OCI-LY7 (cell line): Measurements from ENCODE around the gene VSIG2. TPM values are rescaled to one million over a fixed set of nuclear protein-coding genes. Genes with fewer than 3 reads are reported as not detected.

Experiments used
- BruUV-seq: library from RNA; stranded (reverse); fragments of 400-500 nt; replicated peaks from 2 replicates; lab custom pipeline; 2021; lab: Mats Ljungman, UMichigan
- CTCF ChIA-PET: fragments of 300-600 bp; sonication (Branson Sonifier 250); formaldehyde crosslinking; loops from one replicate; lab custom pipeline; 2022; ENCODE audit warnings: antibody characterized with exemption; ENCODE audit not compliant: unreplicated experiment; lab: Charles Lee
- POLR2A ChIA-PET: fragments of 300-600 bp; sonication (Branson Sonifier 250); formaldehyde crosslinking; loops from one replicate; lab custom pipeline; 2022; ENCODE audit warnings: antibody characterized with exemption; lab: Charles Lee
- DNase-seq: peaks from one replicate; pipeline ENCODE4 v3.0.0-alpha.2; 2015; ENCODE audit warnings: low spot score
- H2AFZ ChIP-seq: fragments of 200-600 bp; sonication (generic), shearing (Covaris generic); 2 replicates; pipeline ENCODE4 v1.6.1; 2014; ENCODE audit warnings: mild to moderate bottlenecking, antibody characterized with exemption, low read length, moderate library complexity
- H3K27ac ChIP-seq: fragments of 200-600 bp; sonication (generic); 2 replicates; pipeline ENCODE4 v1.5.1; 2014; ENCODE audit warnings: mixed run types, low read depth, mild to moderate bottlenecking, moderate library complexity, low read length, inconsistent platforms; ENCODE audit not compliant: poor library complexity, severe bottlenecking
- H3K36me3 ChIP-seq: fragments of 200-600 bp; sonication (generic); 2 replicates; pipeline ENCODE4 v1.6.1; 2014; ENCODE audit warnings: mild to moderate bottlenecking, antibody characterized with exemption, low read length, moderate library complexity, mixed read lengths; ENCODE audit not compliant: insufficient read depth
- H3K4me1 ChIP-seq: fragments of 200-600 bp; sonication (generic); 2 replicates; pipeline ENCODE4 v1.5.1; 2014; ENCODE audit warnings: mild to moderate bottlenecking, low read length; ENCODE audit not compliant: insufficient read depth, poor library complexity, severe bottlenecking
- H3K4me2 ChIP-seq: fragments of 200-600 bp; sonication (generic); 2 replicates; pipeline ENCODE4 v1.6.1; 2014; ENCODE audit warnings: mild to moderate bottlenecking, low read length
- H3K4me3 ChIP-seq: fragments of 200-600 bp; sonication (generic); 2 replicates; pipeline ENCODE4 v1.5.1; 2014; ENCODE audit warnings: mild to moderate bottlenecking, low read depth, low read length; ENCODE audit not compliant: poor library complexity, severe bottlenecking
- H3K79me2 ChIP-seq: fragments of 200-600 bp; sonication (generic); 2 replicates; pipeline ENCODE4 v1.6.1; 2016; ENCODE audit warnings: low read depth, mild to moderate bottlenecking, low read length, moderate library complexity, mixed read lengths; ENCODE audit not compliant: insufficient read depth
- H3K9me2 ChIP-seq: fragments of 200-600 bp; sonication (generic); 2 replicates; pipeline ENCODE4 v1.6.1; 2016; ENCODE audit warnings: mild to moderate bottlenecking, low read length, mixed read lengths; ENCODE audit not compliant: insufficient read depth
- H3K9me3 ChIP-seq: fragments of 200-600 bp; sonication (generic); 2 replicates; pipeline ENCODE4 v1.6.1; 2014; ENCODE audit warnings: mild to moderate bottlenecking, mixed run types, low read length, mixed read lengths
- H4K20me1 ChIP-seq: fragments of 200-600 bp; sonication (generic); 2 replicates; pipeline ENCODE4 v1.6.1; 2014; ENCODE audit warnings: mild to moderate bottlenecking, antibody characterized with exemption, low read length, moderate library complexity, mixed read lengths; ENCODE audit not compliant: insufficient read depth
- CTCF ChIP-seq: fragments of 200-600 bp; sonication (generic); conservative IDR thresholded peaks from 2 replicates; pipeline ENCODE4 v1.5.1; 2014; ENCODE audit warnings: mild to moderate bottlenecking, antibody characterized with exemption, low read length, moderate library complexity, mixed read lengths
- EZH2phosphoT487 ChIP-seq: fragments of 200-600 bp; sonication (generic); IDR thresholded peaks from 2 replicates; pipeline ENCODE4 v1.6.1; 2018; ENCODE audit warnings: low read depth, borderline replicate concordance, mild to moderate bottlenecking, mixed run types, antibody characterized with exemption, low read length, moderate library complexity, mixed read lengths
- intact Hi-C: fragments of 100-400 bp; cut with micrococcal nuclease; formaldehyde crosslinking; loops from one replicate; pipeline ENCODE4 v1.10.0; 2022; ENCODE audit not compliant: unreplicated experiment
- total RNA-seq, 2 experiments: library from RNA; depleted of rRNA in 1 of 2; stranded (reverse); fragments of >200 nt in 1 of 2; shearing (Covaris generic) in 1 of 2; gene quantifications; 2 replicates each; pipeline ENCODE4 v1.2.3, GENCODE V29; 2014 to 2022

The VSIG2 gene
- total RNA-seq, 2 experiments from 2014 or later = not detected

GRCh38 chr11:124752471-124753102 lies 532 bp upstream of the VSIG2 start:
- no peaks in the 10 kb centered on the region for H3K9me2 ChIP-seq
- no peak overlapping the region for H3K4me2 ChIP-seq
- no TSS peak for BruUV-seq
- no peaks in the 10 kb centered on the region for H3K36me3 ChIP-seq
- H2AFZ ChIP-seq = peak overlapping the region; percentile 23; the same call in 1 of the 2 replicates
- no peaks in the 10 kb centered on the region for H3K79me2 ChIP-seq
- ChIA-PET POLR2A (interaction anchor here (0.7 to 1.7 kb wide), 4 partner anchors 32 to 118 kb away, joined by 3 to 7 read pairs (median 4); no protein-coding TSS in a partner anchor), CTCF (no interaction called here)
- no peak for TF ChIP-seq CTCF
- no peak for TF ChIP-seq EZH2phosphoT487
- H3K4me1 ChIP-seq = peaks cover 11% of the 10 kb centered on the region
- H3K4me3 ChIP-seq = no peak overlapping the region
- H4K20me1 ChIP-seq = no peaks in the 10 kb centered on the region
- intact Hi-C loops = no loop called here
- no peak for DNase-seq
- H3K27ac ChIP-seq = no peak overlapping the region
- no peaks in the 10 kb centered on the region for H3K9me3 ChIP-seq

DNA sequence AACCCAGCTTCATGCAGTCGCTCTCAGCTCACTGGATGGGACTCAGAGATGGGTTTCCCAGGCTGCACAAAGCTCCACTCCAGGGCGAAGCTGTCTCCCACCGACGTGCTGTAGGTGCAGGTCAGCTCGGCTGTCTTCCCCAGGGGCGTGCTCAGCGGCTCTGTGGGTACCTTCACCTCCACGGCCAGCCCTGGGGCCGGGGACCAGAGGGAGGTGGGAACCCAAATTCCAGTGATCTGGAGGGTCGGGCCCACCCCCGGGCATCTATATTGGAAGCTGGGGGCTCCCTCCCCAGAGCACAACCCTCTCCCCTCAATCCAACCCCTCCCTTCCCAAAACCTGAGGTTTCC lies 689 bp downstream of the VSIG2 start:
- CTCF ChIA-PET = interaction anchor here (0.6 to 0.7 kb wide), 2 partner anchors 127 to 1015 kb away, joined by 3 to 4 read pairs; no protein-coding TSS in a partner anchor
- Histone ChIP-seq H4K20me1 (no peaks in the 10 kb centered on the region), H3K36me3 (no peaks in the 10 kb centered on the region), H3K79me2 (no peaks in the 10 kb centered on the region), H3K9me3 (no peaks in the 10 kb centered on the region), H2AFZ (no peak overlapping the region), H3K27ac (no peak overlapping the region), H3K4me3 (no peak overlapping the region), H3K4me1 (peaks cover 15% of the 10 kb centered on the region), H3K4me2 (no peak overlapping the region), H3K9me2 (no peaks in the 10 kb centered on the region)
- no peak for DNase-seq
- BruUV-seq = no TSS peak
- POLR2A ChIA-PET = no interaction called here
- TF ChIP-seq EZH2phosphoT487 = no peak
- intact Hi-C loops = no loop called here

- Histone ChIP-seq H4K20me1 (no peaks in the 10 kb centered on the region), H3K27ac (no peak overlapping the region), H3K4me2 (peak overlapping the region; percentile 12; the same call in 1 of the 2 replicates), H3K79me2 (no peaks in the 10 kb centered on the region), H3K9me2 (no peaks in the 10 kb centered on the region), H2AFZ (no peak overlapping the region), H3K36me3 (no peaks in the 10 kb centered on the region), H3K9me3 (no peaks in the 10 kb centered on the region), H3K4me3 (no peak overlapping the region), H3K4me1 (peaks cover 15% of the 10 kb centered on the region)
- intact Hi-C loops = loop anchor here (5.0 kb wide), 1 partner anchor 87 kb away; no protein-coding TSS in a partner anchor
- POLR2A ChIA-PET = no interaction called here
- CTCF ChIA-PET = interaction anchor here (1.5 kb wide), 1 partner anchor 47 kb away, joined by 3 read pairs; no protein-coding TSS in a partner anchor
- no peak for DNase-seq
- no peak for TF ChIP-seq CTCF
- TSS peak; percentile 45 for BruUV-seq
Measured at GRCh38 chr11:124749912-124750311, 2.1 kb downstream of the VSIG2 start.
